HG03439 (cell line): ENCODE measurements around the gene PYDC2.
"Not testable (repeated sequence)": the region's sequence is repeated elsewhere in the genome, so short reads cannot be mapped to it uniquely, and the experiment has no call there.

ENCODE experiments used
- ATAC-seq: cut with Tn5 transposase; IDR thresholded peaks from one replicate; pipeline ENCODE4 v1.9.1; 2021; ENCODE audit warnings: mild to moderate bottlenecking, moderate library complexity; ENCODE audit not compliant: unreplicated experiment

The PYDC2 gene

GRCh38 chr3:191460360-191460759 is 603 bp upstream of the PYDC2 start:
- ATAC-seq: no peak

- no peak for ATAC-seq
Measured at GRCh38 chr3:191470080-191470479, 9.1 kb downstream of the PYDC2 start.

GRCh38 chr3:191470545-191470944 is 9.6 kb downstream of the PYDC2 start:
- no peak for ATAC-seq

- no peak for ATAC-seq
Measured at GRCh38 chr3:191473661-191474198, 12.8 kb downstream of the PYDC2 start.

- no peak for ATAC-seq
Measured at GRCh38 chr3:191476066-191476772, 15.3 kb downstream of the PYDC2 start.

GRCh38 chr3:191483994-191484393 is 23.0 kb downstream of the PYDC2 start:
- ATAC-seq: not testable (repeated sequence)

- ATAC-seq: no peak
Measured at GRCh38 chr3:191484461-191484860, 23.5 kb downstream of the PYDC2 start.

GRCh38 chr3:191492601-191493000 is 31.6 kb downstream of the PYDC2 start:
- no peak for ATAC-seq

GRCh38 chr3:191493336-191493735 is 32.4 kb downstream of the PYDC2 start:
- ATAC-seq: no peak

GRCh38 chr3:191499307-191500080 is 38.5 kb downstream of the PYDC2 start:
- ATAC-seq: no peak

GRCh38 chr3:191500892-191501291 is 39.9 kb downstream of the PYDC2 start:
- ATAC-seq: no peak

GRCh38 chr3:191502583-191502982 is 41.6 kb downstream of the PYDC2 start:
- no peak for ATAC-seq

- no peak for ATAC-seq
Measured at GRCh38 chr3:191509078-191509477, 48.1 kb downstream of the PYDC2 start.
